ENCODE data around the gene ROR2. TPM values are rescaled to one million over a fixed set of nuclear protein-coding genes. Genes with fewer than 3 reads are reported as not detected.

The ROR2 gene
- total and polyA plus RNA-seq, 2 donors (not counting 3 experiments of a cell fraction or from before 2014, with no cell fraction given) = not detected

- peaks cover 39 to 68% of the 10 kb centered on the region in 2 experiments for H3K27me3 ChIP-seq (ENCODE audit: control insufficient read depth in 2 of 2, insufficient read depth in 2 of 2, low read length in 2 of 2)
- H3K79me2 ChIP-seq (ENCODE audit: control insufficient read depth, insufficient read depth, low read length) = no peaks in the 10 kb centered on the region
- H3K36me3 ChIP-seq (ENCODE audit: control insufficient read depth in 2 of 2, extremely low read depth in 1 of 2, insufficient read depth in 2 of 2, low read length in 2 of 2) = no peaks in the 10 kb centered on the region
- H3K9me3 ChIP-seq (replicated peaks; ENCODE audit: control insufficient read depth, insufficient read depth, low read length) = no peaks in the 10 kb centered on the region
- CTCF ChIA-PET = no interaction called here
- H2AFZ ChIP-seq (ENCODE audit: low read depth, low read length) = no peak overlapping the region
- no peaks in the 10 kb centered on the region for H4K20me1 ChIP-seq (replicated peaks; ENCODE audit: control insufficient read depth, extremely low read depth, insufficient read depth, low read length)
- DNase-seq (ENCODE audit: low read depth, low spot score) = no peak
- H3K4me3 ChIP-seq (replicated peaks in 1 of 3; ENCODE audit: insufficient read depth in 1 of 3, low read depth in 1 of 3, low read length in 3 of 3) = no peak overlapping the region
- BruUV-seq (replicated peaks) = no TSS peak
- no peaks in the 10 kb centered on the region for H3K4me1 ChIP-seq (ENCODE audit: control insufficient read depth, extremely low read depth, insufficient read depth, low read length)
- dilution Hi-C loops (cut with MboI; ENCODE audit: extremely low pct_ligation_motif_present, low sequenced_read_pairs) = no loop called here
- H3K9me1 ChIP-seq (replicated peaks; ENCODE audit: control insufficient read depth, extremely low read depth, insufficient read depth, low read length) = no peaks in the 10 kb centered on the region
- POLR2A ChIA-PET = no interaction called here
- no peak overlapping the region for H3K9ac ChIP-seq (replicated peaks; ENCODE audit: extremely low read depth, insufficient read depth, low read length)
- no peak for FAIRE-seq
- intact Hi-C loops (cut with micrococcal nuclease) = no loop called here
- TF ChIP-seq FOS (IDR thresholded peaks at IDR 0.05; ENCODE audit: borderline replicate concordance, insufficient read depth, low read length) = no peak
- no peak for TF ChIP-seq CTCF (IDR thresholded peaks at IDR 0.05; ENCODE audit: extremely low read depth in 1 of 2, insufficient read depth in 1 of 2, low read depth in 1 of 2, low read length in 2 of 2)
- no peak for TF ChIP-seq POLR2AphosphoS5 (IDR thresholded peaks at IDR 0.05; ENCODE audit: insufficient read depth, low read depth, low read length)
- no peak for TF ChIP-seq MYC (IDR thresholded peaks at IDR 0.05; ENCODE audit: low read depth, low read length)
- no peak for TF ChIP-seq POLR2A (IDR thresholded peaks at IDR 0.05; ENCODE audit: low read depth, low read length)
- no peak for TF ChIP-seq JUN (IDR thresholded peaks at IDR 0.05; ENCODE audit: borderline replicate concordance, insufficient read depth, insufficient read length, low read depth)
- no peak for TF ChIP-seq EZH2 (IDR thresholded peaks at IDR 0.05; ENCODE audit: borderline replicate concordance, low read depth, low read length, severe bottlenecking)
- TF ChIP-seq GATA2 (IDR thresholded peaks at IDR 0.05; ENCODE audit: insufficient read depth, insufficient read length, low read depth, low read length) = no peak
- no peak for TF ChIP-seq MAX (IDR thresholded peaks at IDR 0.05; ENCODE audit: insufficient read depth, insufficient read length)
- H3K27ac ChIP-seq (ENCODE audit: insufficient read depth, low read depth, low read length) = no peak overlapping the region
- no peak overlapping the region for H3K4me2 ChIP-seq (ENCODE audit: insufficient read depth, low read length)
These were observed 1.9 kb downstream of the ROR2 start for GRCh38 chr9:91948101-91948596.

All from endothelial cell of umbilical vein (primary cell).